Ishikawa (cell line): ENCODE results near the gene ESF1.

ENCODE experiments used
- CEBPB ChIP-seq: IDR thresholded peaks from 2 replicates; pipeline ENCODE4 v1.6.1; 2012
- CREB1 ChIP-seq: IDR thresholded peaks from 2 replicates; pipeline ENCODE4 v1.6.1; 2012; ENCODE audit warnings: low read depth
- EGR1 ChIP-seq: IDR thresholded peaks from 2 replicates; pipeline ENCODE4 v1.6.1; 2012
- EP300 ChIP-seq: IDR thresholded peaks from 2 replicates; pipeline ENCODE4 v1.6.1; 2012; ENCODE audit warnings: borderline replicate concordance
- FOXM1 ChIP-seq: IDR thresholded peaks from 2 replicates; pipeline ENCODE4 v1.6.1; 2012; ENCODE audit warnings: low read depth, borderline replicate concordance
- MAX ChIP-seq: IDR thresholded peaks from 2 replicates; pipeline ENCODE4 v1.6.1; 2012
- NFIC ChIP-seq: IDR thresholded peaks from 2 replicates; pipeline ENCODE4 v1.6.1; 2012
- RAD21 ChIP-seq: IDR thresholded peaks from 2 replicates; pipeline ENCODE4 v1.6.1; 2012; ENCODE audit warnings: low read depth
- REST ChIP-seq: IDR thresholded peaks from 2 replicates; pipeline ENCODE4 v1.6.1; 2012; ENCODE audit warnings: low read depth, mild to moderate bottlenecking
- TAF1 ChIP-seq: IDR thresholded peaks from 2 replicates; pipeline ENCODE4 v1.6.1; 2012; ENCODE audit warnings: low read depth, mild to moderate bottlenecking
- TCF12 ChIP-seq: IDR thresholded peaks from 2 replicates; pipeline ENCODE4 v1.6.1; 2012; ENCODE audit warnings: low read depth
- TEAD4 ChIP-seq: IDR thresholded peaks from 2 replicates; pipeline ENCODE4 v1.6.1; 2012
- USF1 ChIP-seq: IDR thresholded peaks from 2 replicates; pipeline ENCODE4 v1.6.1; 2012
- YY1 ChIP-seq: IDR thresholded peaks from 2 replicates; pipeline ENCODE4 v1.6.1; 2012; ENCODE audit warnings: low read depth
- ZBTB7A ChIP-seq: IDR thresholded peaks from 2 replicates; pipeline ENCODE4 v1.6.1; 2012; ENCODE audit warnings: low read depth

ESF1 gene

GRCh38 chr20:13810446-13810845 lies 25.7 kb upstream of the ESF1 start:
- TF ChIP-seq MAX (no peak), FOXM1 (no peak), CEBPB (no peak), USF1 (no peak), EGR1 (no peak), RAD21 (no peak), ZBTB7A (no peak), TAF1 (no peak), CREB1 (no peak), TEAD4 (no peak), NFIC (no peak), EP300 (no peak), TCF12 (no peak), YY1 (no peak), REST (no peak)

GRCh38 chr20:13809855-13810254 lies 25.1 kb upstream of the ESF1 start:
- TF ChIP-seq REST (no peak), TEAD4 (no peak), ZBTB7A (no peak), RAD21 (no peak), YY1 (no peak), TAF1 (no peak), NFIC (no peak), USF1 (no peak), EP300 (no peak), MAX (no peak)

- TF ChIP-seq TEAD4 (no peak), NFIC (no peak), MAX (no peak), USF1 (no peak), CREB1 (no peak), TAF1 (no peak), YY1 (no peak), EGR1 (no peak), FOXM1 (no peak), TCF12 (no peak), RAD21 (no peak), EP300 (no peak), CEBPB (no peak), REST (no peak), ZBTB7A (no peak)
Measured at GRCh38 chr20:13809373-13809772, 24.7 kb upstream of the ESF1 start.

GRCh38 chr20:13800728-13801134 lies 16.0 kb upstream of the ESF1 start:
- TF ChIP-seq USF1: no peak
- TF ChIP-seq CEBPB: no peak
- no peak for TF ChIP-seq RAD21
- TF ChIP-seq MAX: no peak
- no peak for TF ChIP-seq REST
- no peak for TF ChIP-seq NFIC
- TF ChIP-seq YY1: no peak
- no peak for TF ChIP-seq EP300
- TF ChIP-seq FOXM1: no peak
- no peak for TF ChIP-seq TAF1
- TF ChIP-seq TCF12: no peak
- no peak for TF ChIP-seq ZBTB7A
- no peak for TF ChIP-seq CREB1
- TF ChIP-seq TEAD4: no peak
- TF ChIP-seq EGR1: no peak
